Measurements from ENCODE around the gene PMPCA. TPM values are rescaled to one million over a fixed set of nuclear protein-coding genes. Genes with fewer than 3 reads are reported as not detected.

The PMPCA gene
- total and polyA plus RNA-seq, 2 of the 8 experiments (the other 6 are each of a cell fraction or from before 2014, with no cell fraction given), result 60.0 to 88.2 TPM

GRCh38 chr9:136397643-136398042, 12.8 kb upstream of the PMPCA start:
- Histone ChIP-seq H2BK15ac (ENCODE audit: low read length) (no peak overlapping the region), H3K4me2 (ENCODE audit: insufficient read depth in 1 of 2, low read depth in 2 of 2, low read length in 2 of 2) (no peak overlapping the region), H4K5ac (ENCODE audit: insufficient read length, low read depth, low read length) (no peak overlapping the region), H3K27ac (ENCODE audit: low read depth, low read length) (no peak overlapping the region), H2AFZ (ENCODE audit: low read length) (no peak overlapping the region), H3K23me2 (ENCODE audit: low read depth, low read length) (peaks cover 6% of the 10 kb centered on the region; the same call in 1 of the 2 replicates), H3K56ac (replicated peaks; ENCODE audit: insufficient read length, low read depth, low read length) (no peak overlapping the region), H2AK5ac (ENCODE audit: low read depth, low read length) (no peak overlapping the region), H3K23ac (ENCODE audit: insufficient read length) (no peak overlapping the region), H3K14ac (ENCODE audit: insufficient read length) (no peak overlapping the region), H3K9me3 (ENCODE audit: insufficient read depth in 2 of 2, low read depth in 1 of 2, low read length in 1 of 2) (no peaks in the 10 kb centered on the region), H4K20me1 (replicated peaks in 1 of 2; ENCODE audit: control insufficient read depth in 1 of 2, insufficient read depth in 2 of 2, low read length in 2 of 2) (peaks cover 4 to 14% of the 10 kb centered on the region in 2 experiments), H3K79me2 (ENCODE audit: control insufficient read depth in 1 of 2, insufficient read depth in 2 of 2, low read length in 2 of 2) (peaks cover 0 to 26% of the 10 kb centered on the region in 2 experiments; a peak in 2 of 4 replicates), H3K4me3 (ENCODE audit: extremely low read depth in 1 of 4, insufficient read depth in 2 of 4, low read depth in 3 of 4, low read length in 4 of 4) (no peak overlapping the region), H3K36me3 (ENCODE audit: control insufficient read depth in 2 of 4, insufficient read depth in 4 of 4, low read length in 3 of 4) (peaks cover 34 to 57% (median 50%) of the 10 kb centered on the region in 4 experiments), H2BK120ac (replicated peaks; ENCODE audit: low read depth, low read length) (no peak overlapping the region), H2BK12ac (ENCODE audit: low read depth, low read length) (no peak overlapping the region), H4K91ac (replicated peaks; ENCODE audit: insufficient read length, low read length) (no peak overlapping the region), H2BK20ac (ENCODE audit: low read length) (no peak overlapping the region), H3K4me1 (replicated peaks in 1 of 4; ENCODE audit: control insufficient read depth in 3 of 4, insufficient read depth in 4 of 4, low read length in 3 of 4) (peaks cover 0 to 10% (median 7%) of the 10 kb centered on the region in 4 experiments; a peak in 5 of 7 replicates), H3K27me3 (replicated peaks in 1 of 4; ENCODE audit: control insufficient read depth in 3 of 4, extremely low read depth in 1 of 4, insufficient read depth in 3 of 4, low read length in 3 of 4) (no peaks in the 10 kb centered on the region), H3K79me1 (ENCODE audit: low read depth, low read length) (peaks cover 10% of the 10 kb centered on the region; the same call in 1 of the 2 replicates), H3K18ac (ENCODE audit: extremely low read depth, low read length) (no peak overlapping the region), H3K4ac (replicated peaks; ENCODE audit: insufficient read length, low read depth, low read length) (no peak overlapping the region), H2BK5ac (ENCODE audit: low read depth, low read length) (no peak overlapping the region), H3K9ac (replicated peaks in 1 of 4; ENCODE audit: extremely low read depth in 1 of 4, low read depth in 3 of 4, low read length in 3 of 4) (no peak overlapping the region), H4K8ac (ENCODE audit: extremely low read depth, insufficient read depth, low read length) (no peak overlapping the region)
- FAIRE-seq, result no peak
- POLR2A ChIA-PET (ENCODE audit: partially characterized antibody), result interaction anchor here (1.0 to 14.6 kb wide), 5 partner anchors 10 to 33 kb away, joined by 3 to 139 read pairs (median 72); partner anchors contain the start of genes CARD9, DNLZ, ENTR1 and PMPCA
- WGBS, 2 experiments (ENCODE audit: extremely low coverage in 1 of 2, insufficient coverage in 1 of 2, insufficient read length in 1 of 2, insufficient replicate concordance in 2 of 2, low coverage in 1 of 2, low lambda C conversion rate in 2 of 2, missing lambda C conversion rate in 1 of 2), result no CpG with 5 or more reads among the region's 6 CpGs
- CTCF ChIA-PET (ENCODE audit: partially characterized antibody), result interaction anchor here (1.0 to 1.6 kb wide), 5 partner anchors 8 to 85 kb away, joined by 3 to 4 read pairs (median 3); no protein-coding TSS in a partner anchor
- DNase-seq (ENCODE audit: low read depth in 1 of 2, low spot score in 2 of 2), result no peak
- TF ChIP-seq RFX5 (IDR thresholded peaks at IDR 0.05; ENCODE audit: borderline replicate concordance, low read depth, low read length), result no peak
- no peak for TF ChIP-seq SIX5 (IDR thresholded peaks at IDR 0.05; ENCODE audit: low read depth, low read length)
- no peak for TF ChIP-seq PHF8 (conservative IDR thresholded peaks at IDR 0.05; ENCODE audit: low read depth, low read length)
- TF ChIP-seq RAD21 (IDR thresholded peaks at IDR 0.05 in 1 of 2, conservative IDR thresholded peaks at IDR 0.05 in 1 of 2; ENCODE audit: low read depth in 2 of 2, low read length in 2 of 2), result no peak
- TF ChIP-seq, protein P1, sequence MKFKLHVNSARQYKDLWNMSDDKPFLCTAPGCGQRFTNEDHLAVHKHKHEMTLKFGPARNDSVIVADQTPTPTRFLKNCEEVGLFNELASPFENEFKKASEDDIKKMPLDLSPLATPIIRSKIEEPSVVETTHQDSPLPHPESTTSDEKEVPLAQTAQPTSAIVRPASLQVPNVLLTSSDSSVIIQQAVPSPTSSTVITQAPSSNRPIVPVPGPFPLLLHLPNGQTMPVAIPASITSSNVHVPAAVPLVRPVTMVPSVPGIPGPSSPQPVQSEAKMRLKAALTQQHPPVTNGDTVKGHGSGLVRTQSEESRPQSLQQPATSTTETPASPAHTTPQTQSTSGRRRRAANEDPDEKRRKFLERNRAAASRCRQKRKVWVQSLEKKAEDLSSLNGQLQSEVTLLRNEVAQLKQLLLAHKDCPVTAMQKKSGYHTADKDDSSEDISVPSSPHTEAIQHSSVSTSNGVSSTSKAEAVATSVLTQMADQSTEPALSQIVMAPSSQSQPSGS (IDR thresholded peaks at IDR 0.05; ENCODE audit: low read length), result no peak
- no peak for TF ChIP-seq BRCA1 (IDR thresholded peaks at IDR 0.05; ENCODE audit: low read depth, low read length)
- no peak for TF ChIP-seq BACH1 (IDR thresholded peaks at IDR 0.05; ENCODE audit: low read length)
- TF ChIP-seq TAF7 (optimal IDR thresholded peaks at IDR 0.05; ENCODE audit: borderline replicate concordance, low read depth, low read length), result no peak
- TF ChIP-seq KDM1A (IDR thresholded peaks at IDR 0.05; ENCODE audit: borderline replicate concordance, low read length), result no peak
- no peak for TF ChIP-seq MAFK (IDR thresholded peaks at IDR 0.05; ENCODE audit: low read depth, low read length)
- TF ChIP-seq POLR2AphosphoS5 (IDR thresholded peaks at IDR 0.05; ENCODE audit: low read depth, low read length), result no peak
- no peak for TF ChIP-seq TBP (IDR thresholded peaks at IDR 0.05; ENCODE audit: low read depth, low read length)
- TF ChIP-seq YY1 (IDR thresholded peaks at IDR 0.05; ENCODE audit: low read depth, low read length), result no peak

All from H1 (cell line).